RPMI7951 (cell line): ENCODE measurements around the gene JPH3. TPM values are rescaled to one million over a fixed set of nuclear protein-coding genes. Genes with fewer than 3 reads are reported as not detected.
A peak's percentile ranks its signal among the peaks of the same experiment; 100 is the strongest.
"Not testable (repeated sequence)": the region's sequence is repeated elsewhere in the genome, so short reads cannot be mapped to it uniquely, and the experiment has no call there.

ENCODE experiments used
- DNase-seq: peaks from one replicate; pipeline ENCODE4 v3.0.0-alpha.2; 2012; ENCODE audit warnings: low read depth
- total RNA-seq: library from RNA; depleted of rRNA; stranded (reverse); fragments of >200 nt; shearing (Covaris generic); gene quantifications from 2 replicates; pipeline ENCODE4 v1.2.3, GENCODE V29; 2014

The JPH3 gene
- total RNA-seq, 1 experiment from 2014 or later: not detected

DNA sequence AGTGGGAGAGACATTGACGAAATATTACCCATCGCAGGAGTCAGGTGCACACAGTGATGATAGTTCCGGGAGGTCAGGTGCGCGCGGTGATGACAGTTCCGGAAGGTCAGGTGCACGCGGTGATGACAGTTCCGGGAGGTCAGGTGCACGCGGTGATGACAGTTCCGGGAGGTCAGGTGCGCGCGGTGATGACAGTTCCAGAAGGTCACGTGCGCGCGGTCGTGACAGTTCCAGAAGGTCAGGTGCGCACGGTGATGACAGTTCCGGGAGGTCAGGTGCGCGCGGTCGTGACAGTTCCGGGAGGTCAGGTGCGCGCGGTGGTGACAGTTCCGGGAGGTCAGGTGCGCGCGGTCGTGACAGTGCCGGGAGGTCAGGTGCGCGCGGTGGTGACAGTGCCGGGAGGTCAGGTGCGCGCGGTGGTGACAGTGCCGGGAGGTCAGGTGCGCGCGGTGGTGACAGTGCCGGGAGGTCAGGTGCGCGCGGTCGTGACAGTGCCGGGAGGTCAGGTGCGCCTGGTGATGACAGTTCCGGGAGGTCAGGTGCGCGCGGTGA, 78.8 kb downstream of the JPH3 start:
- DNase-seq: not testable (repeated sequence)

- DNase-seq: peak; percentile 32
These were observed 79.8 kb downstream of the JPH3 start for GRCh38 chr16:87681981-87682570.

DNA sequence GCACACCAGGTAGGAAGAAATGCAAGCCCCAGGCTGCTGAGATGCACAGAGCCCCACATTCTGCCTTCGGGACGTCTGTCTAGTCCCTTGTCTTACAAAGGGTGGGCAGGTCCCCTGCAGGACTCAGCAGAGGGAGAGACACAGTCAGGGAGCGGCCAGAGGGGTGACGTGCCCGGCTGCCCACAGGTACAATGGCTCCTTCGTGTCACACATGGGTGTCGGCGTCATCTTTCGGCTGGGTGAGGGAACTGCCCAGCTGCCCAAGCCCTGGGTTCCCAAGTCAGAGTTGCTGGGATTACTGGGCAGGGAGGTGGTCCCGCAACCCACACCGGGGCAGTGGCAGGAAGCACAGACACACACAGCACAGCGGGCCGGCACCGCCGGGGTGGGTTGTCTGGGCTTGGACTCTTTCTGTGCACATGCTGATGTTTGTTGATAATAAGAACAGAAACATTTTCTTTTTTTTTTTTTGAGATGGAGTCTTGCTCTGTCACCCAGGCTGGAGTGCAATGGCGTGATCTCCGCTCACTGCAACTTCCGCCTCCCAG, 80.6 kb downstream of the JPH3 start:
- no peak for DNase-seq

GRCh38 chr16:87684106-87684677, 81.9 kb downstream of the JPH3 start:
- no peak for DNase-seq

- DNase-seq: no peak
These were observed 82.5 kb downstream of the JPH3 start for GRCh38 chr16:87684711-87685404.

DNA sequence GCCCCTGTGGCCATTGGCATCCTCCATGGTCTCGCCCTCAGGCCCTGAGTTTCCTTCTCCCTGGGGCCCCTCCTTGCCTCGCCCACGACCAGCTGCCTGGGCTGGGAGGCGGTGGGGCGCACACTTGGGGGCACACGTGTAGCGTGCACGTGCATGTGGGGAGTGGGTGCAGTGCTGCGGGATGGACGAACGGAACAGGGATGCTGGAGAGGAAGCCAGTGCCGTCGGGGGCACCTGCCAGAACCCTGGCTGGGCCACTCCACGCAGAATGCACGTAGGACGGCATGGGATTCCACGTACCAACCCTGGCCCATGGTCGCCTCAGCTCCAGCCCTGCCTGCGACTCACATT, 83.1 kb downstream of the JPH3 start:
- DNase-seq: no peak

DNA sequence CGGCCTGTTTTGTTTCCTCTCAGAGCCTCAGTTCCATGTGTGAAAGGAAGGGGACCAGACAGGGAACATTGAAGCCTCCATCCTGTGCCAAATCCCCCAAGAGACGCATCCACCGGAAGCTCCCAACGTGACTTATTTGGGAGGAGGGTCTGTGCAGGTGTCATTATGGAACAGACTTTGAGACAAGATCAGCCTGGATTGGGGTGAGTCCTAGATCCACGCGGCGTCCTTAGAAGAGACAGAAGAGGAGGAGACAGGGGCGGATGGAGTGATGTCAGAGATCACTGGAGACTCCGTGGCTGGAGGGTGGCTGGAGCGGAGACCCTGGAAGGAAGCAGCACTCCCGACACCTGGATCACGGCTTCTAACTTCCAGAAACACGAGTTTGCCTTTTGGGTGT, 83.5 kb downstream of the JPH3 start:
- no peak for DNase-seq

- DNase-seq: no peak
These were observed 84.4 kb downstream of the JPH3 start for GRCh38 chr16:87686697-87687096.

DNA sequence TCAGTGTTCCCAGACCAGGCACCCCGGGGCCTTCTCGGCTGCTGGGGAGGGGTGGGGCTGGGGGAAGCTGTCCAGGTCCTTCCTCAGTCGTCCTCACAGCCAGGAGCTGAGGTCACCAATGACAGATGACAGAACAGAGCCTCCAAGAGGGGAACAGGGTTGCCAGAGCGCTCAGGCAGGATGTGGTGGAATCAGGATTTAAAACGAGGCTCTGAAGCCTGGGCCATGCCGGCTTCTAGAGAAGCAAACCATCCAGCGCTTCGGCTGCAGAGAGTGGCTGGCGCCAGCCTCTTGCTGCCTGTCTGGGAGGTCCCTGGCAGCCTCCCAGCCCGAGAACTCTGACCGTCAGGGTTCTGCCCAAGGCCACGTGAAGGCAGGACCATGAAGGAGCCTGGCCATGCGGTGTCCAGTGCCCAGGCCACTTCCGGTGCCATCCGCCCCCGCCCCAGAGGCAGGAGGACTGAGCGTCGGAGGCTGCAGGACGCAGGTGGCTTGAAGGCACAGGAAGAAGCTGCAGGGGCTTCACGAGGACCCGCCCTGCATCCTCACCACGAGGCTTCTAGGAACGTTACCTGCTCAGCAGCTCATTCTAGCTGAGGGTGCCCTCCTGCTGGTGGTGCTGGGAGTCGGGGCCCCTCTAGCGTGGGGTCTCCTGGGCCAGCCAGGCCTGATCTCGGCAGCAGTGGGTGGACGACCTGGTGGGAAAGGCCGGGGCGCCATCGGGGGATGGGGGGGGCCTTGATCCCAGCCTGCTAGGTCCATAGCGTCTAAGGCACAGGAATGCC, 85.0 kb downstream of the JPH3 start:
- DNase-seq: peak; percentile 45

DNA sequence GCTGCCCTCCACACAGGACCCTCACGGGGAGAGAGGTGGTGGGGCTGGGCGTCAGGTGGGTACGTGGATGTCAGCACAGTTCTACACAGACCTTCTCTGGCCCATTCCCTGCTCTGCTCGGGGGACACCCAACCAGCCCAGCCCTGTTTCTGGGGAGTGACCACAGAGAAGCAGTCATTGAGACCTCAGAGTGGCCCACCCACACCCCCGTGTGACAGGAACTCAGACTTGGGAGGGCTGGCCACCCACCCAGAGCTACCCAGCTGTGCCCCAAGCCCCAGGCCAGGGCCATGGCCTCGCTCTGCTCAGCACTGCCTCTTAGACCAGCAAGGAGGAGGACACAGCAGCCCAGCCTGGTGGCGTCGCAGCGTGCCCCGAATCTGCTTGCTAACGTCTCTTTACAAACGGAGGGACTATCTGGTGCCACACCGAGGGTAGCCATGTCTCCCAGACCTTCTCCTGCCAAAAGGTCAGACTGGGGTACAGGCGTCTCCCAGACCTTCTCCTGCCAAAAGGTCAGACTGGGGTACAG, 85.8 kb downstream of the JPH3 start:
- no peak for DNase-seq

DNA sequence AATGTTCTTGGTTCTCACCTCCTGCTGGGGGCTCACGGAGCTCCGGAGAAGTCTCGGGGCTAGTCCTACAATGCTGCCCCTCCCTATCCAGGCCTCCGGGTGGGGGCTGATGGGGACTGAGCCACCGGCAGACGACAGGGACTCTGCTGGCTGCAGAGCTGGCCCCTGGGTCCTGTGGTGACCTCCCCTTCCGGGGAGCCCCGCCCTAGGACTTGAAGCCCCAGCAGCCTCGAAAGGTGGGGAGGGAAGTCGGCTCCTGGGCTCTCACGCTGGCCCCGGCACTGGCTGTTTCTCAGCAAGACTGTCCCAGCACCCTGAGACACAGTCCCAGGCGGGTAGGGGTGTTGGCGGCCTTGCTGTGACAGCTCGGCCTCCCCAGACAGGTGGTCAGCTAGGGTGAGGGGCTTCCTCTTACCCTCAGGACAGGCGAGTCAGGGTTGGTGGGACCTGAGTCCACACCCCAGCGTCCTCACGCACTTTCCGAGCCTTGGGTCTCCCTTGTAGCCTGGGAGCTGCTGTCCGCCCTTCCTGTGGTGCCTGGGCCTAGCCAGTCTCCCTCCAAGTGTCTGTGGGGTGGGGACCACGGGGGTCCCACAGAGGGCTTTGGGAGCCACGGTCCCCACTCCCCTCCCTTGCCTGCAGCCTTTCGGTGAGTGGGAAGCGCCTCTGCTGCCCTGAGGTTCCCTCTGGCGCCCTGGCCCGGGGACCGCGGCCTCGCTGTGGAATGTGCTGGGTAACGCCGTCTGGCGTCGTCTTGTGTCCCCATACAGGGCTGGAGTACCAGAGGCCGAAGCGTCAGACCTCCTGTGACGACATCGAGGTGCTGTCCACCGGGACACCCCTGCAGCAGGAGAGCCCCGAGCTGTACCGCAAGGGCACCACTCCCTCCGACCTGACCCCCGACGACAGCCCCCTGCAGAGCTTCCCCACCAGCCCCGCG, 86.8 kb downstream of the JPH3 start:
- no peak for DNase-seq

DNA sequence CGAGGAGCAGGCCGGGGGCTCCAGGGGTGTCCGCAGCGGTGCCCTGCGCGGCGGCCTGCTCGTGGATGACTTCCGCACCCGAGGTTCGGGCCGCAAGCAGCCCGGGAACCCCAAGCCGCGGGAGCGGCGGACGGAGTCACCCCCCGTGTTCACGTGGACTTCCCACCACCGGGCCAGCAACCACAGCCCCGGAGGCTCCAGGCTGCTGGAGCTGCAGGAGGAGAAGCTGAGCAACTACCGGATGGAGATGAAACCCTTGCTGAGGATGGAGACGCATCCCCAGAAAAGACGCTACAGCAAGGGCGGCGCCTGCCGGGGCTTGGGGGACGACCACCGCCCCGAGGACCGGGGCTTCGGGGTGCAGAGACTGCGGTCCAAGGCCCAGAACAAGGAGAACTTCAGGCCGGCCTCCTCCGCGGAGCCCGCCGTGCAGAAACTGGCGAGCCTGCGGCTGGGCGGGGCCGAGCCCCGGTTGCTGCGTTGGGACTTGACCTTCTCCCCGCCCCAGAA, 87.7 kb downstream of the JPH3 start:
- DNase-seq: no peak

GRCh38 chr16:87690911-87691685, 88.8 kb downstream of the JPH3 start:
- DNase-seq: no peak

DNA sequence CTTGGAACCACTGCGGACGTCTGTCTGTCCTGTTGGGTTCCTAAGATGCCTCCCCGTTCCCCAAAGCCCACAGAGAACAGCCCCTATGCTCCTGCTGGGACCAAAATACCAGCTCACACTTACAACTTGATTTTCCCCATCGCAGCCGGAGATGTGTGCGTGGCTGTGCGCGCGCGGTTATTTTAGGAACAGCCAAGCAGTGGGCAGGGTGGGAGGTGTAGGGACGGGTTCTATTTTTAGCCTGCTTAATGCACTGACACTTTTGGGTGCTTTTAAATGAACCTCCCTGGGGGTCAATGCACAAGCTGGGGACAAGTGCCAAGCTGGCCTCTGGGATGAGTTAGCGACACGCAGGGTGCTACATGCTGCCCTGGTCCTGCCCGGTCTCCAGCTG, 89.4 kb downstream of the JPH3 start:
- DNase-seq: no peak

DNA sequence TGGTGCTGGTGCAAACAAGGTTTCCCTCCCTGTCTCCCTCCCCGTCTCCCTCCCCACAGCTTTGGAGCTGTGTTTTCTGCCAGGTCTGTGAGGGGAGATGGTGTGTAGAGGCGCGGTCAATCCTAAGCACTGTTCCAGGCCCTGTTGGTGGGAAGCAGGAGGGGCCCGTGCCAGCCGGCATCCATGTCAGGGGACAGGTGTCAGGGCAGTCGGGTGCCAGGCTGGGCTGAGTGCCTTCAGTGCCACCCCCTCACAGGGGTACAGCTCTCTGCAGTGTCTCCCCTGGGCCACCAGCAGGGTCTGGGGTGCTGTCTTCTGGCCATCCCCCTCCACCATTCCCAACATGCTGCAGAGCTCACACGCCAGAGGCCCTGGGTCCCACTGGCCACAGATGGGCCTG, 89.9 kb downstream of the JPH3 start:
- no peak for DNase-seq

- no peak for DNase-seq
These were observed 90.4 kb downstream of the JPH3 start for GRCh38 chr16:87692756-87693155.

GRCh38 chr16:87693827-87694226, 91.5 kb downstream of the JPH3 start:
- DNase-seq: no peak

- no peak for DNase-seq
These were observed 92.3 kb downstream of the JPH3 start for GRCh38 chr16:87694441-87695125.

- DNase-seq: no peak
These were observed 93.2 kb downstream of the JPH3 start for GRCh38 chr16:87695534-87695933.
